HL-60 (cell line): ENCODE data around the gene FAM177A1.

Experiments
- DNase-seq, 2 experiments: peaks; one replicate each; pipeline ENCODE4 v3.0.0-alpha.2; 2010 to 2020; ENCODE audit warnings: low read depth in 1 of 2, low spot score in 1 of 2
- H3K27ac ChIP-seq: fragments of 250-450 bp; sonication (Bioruptor Pico); replicated peaks from 2 replicates; pipeline ENCODE4 v1.5.1; 2020; ENCODE audit warnings: mild to moderate bottlenecking, moderate library complexity
- H3K27me3 ChIP-seq: fragments of 250-450 bp; sonication (Bioruptor Pico); 2 replicates; pipeline ENCODE4 v1.5.1; 2021; ENCODE audit warnings: mild to moderate bottlenecking, moderate library complexity; ENCODE audit not compliant: insufficient read depth, poor library complexity, severe bottlenecking
- H3K4me3 ChIP-seq: replicated peaks from 2 replicates; pipeline ENCODE4 v1.5.1; 2011; ENCODE audit warnings: mild to moderate bottlenecking, control low read depth, low read length; ENCODE audit not compliant: insufficient read depth
- CTCF ChIP-seq: IDR thresholded peaks from one replicate; pipeline ENCODE4 v1.5.1; 2011; ENCODE audit warnings: low read length, control low read depth, inconsistent platforms; ENCODE audit not compliant: insufficient read depth
- GABPA ChIP-seq: IDR thresholded peaks from 2 replicates; pipeline ENCODE4 v1.6.1; 2012; ENCODE audit warnings: low read depth
- POLR2AphosphoS5 ChIP-seq: IDR thresholded peaks from 2 replicates; pipeline ENCODE4 v1.6.1; 2012; ENCODE audit warnings: low read depth
- REST ChIP-seq: IDR thresholded peaks from 2 replicates; pipeline ENCODE4 v1.6.1; 2012; ENCODE audit warnings: low read depth; ENCODE audit not compliant: insufficient replicate concordance
- SPI1 ChIP-seq: IDR thresholded peaks from 2 replicates; pipeline ENCODE4 v1.6.1; 2012; ENCODE audit warnings: low read depth, mild to moderate bottlenecking, borderline replicate concordance
- long read RNA-seq: library from polyadenylated mRNA; unstranded; transcript quantifications from one replicate; pipeline ENCODE4 v2.0.0, GENCODE V29; 2020

Gene FAM177A1
- long read RNA-seq, transcript FAM177A1-202 (6 exons, 858 nt): minor isoform, 13 of 49 reads
- long read RNA-seq, transcript FAM177A1-201 (5 exons, 2,927 nt): major isoform, 20 of 49 reads
- long read RNA-seq, partial matches to known transcripts: 3 of 49 reads
- long read RNA-seq, other reads (novel, unspliced or antisense): 13 of 49 reads

GRCh38 chr14:35046048-35046750 is at the start of gene FAM177A1:
Gene FAM177A1 (plus strand): TSS chr14:35046272. CDS start chr14:35046464, 192 bp downstream.
- peak within 1 kb of the TSS; percentile 88 for H3K4me3 ChIP-seq
- peak within 1 kb of the TSS; percentile 73 for H3K27ac ChIP-seq
- TF ChIP-seq GABPA: no peak
- TF ChIP-seq POLR2AphosphoS5: peak; percentile 87; the same call in 1 of the 2 replicates
- no peaks in the 10 kb centered on the region for H3K27me3 ChIP-seq
- peak; percentile 87 to 98 for DNase-seq

GRCh38 chr14:34997762-34998161 is 48.3 kb upstream of the FAM177A1 start:
- no peak for DNase-seq
- no peak overlapping the region for H3K4me3 ChIP-seq
- TF ChIP-seq REST (no peak), CTCF (no peak), GABPA (no peak), SPI1 (no peak), POLR2AphosphoS5 (no peak)
- H3K27ac ChIP-seq: no peak overlapping the region
- no peaks in the 10 kb centered on the region for H3K27me3 ChIP-seq

GRCh38 chr14:34999500-34999899 is 46.6 kb upstream of the FAM177A1 start:
- no peak for TF ChIP-seq REST
- no peak for TF ChIP-seq POLR2AphosphoS5
- TF ChIP-seq SPI1: no peak
- no peak for TF ChIP-seq GABPA
- TF ChIP-seq CTCF: no peak
- no peak for DNase-seq
- H3K27ac ChIP-seq: no peak overlapping the region
- no peaks in the 10 kb centered on the region for H3K27me3 ChIP-seq
- no peak overlapping the region for H3K4me3 ChIP-seq

GRCh38 chr14:35001621-35002020 is 44.5 kb upstream of the FAM177A1 start:
- TF ChIP-seq REST (no peak), GABPA (no peak), POLR2AphosphoS5 (no peak), SPI1 (no peak)
- H3K27me3 ChIP-seq: no peaks in the 10 kb centered on the region
- no peak overlapping the region for H3K27ac ChIP-seq
- H3K4me3 ChIP-seq: no peak overlapping the region
- no peak for DNase-seq
